NCI-H1417 (cell line): ENCODE measurements around the gene FMNL3.
"Not testable (repeated sequence)": the region's sequence is repeated elsewhere in the genome, so short reads cannot be mapped to it uniquely, and the experiment has no call there.

ENCODE experiments used
- DNase-seq, 3 experiments: peaks; one replicate each; lab custom pipeline; 2025; lab: John Stamatoyannopoulos, UW

FMNL3 gene

GRCh38 chr12:49632986-49633702 lies 74.1 kb downstream of the FMNL3 start:
- DNase-seq, result no peak

GRCh38 chr12:49632401-49632800 lies 74.8 kb downstream of the FMNL3 start:
- no peak for DNase-seq

GRCh38 chr12:49631336-49631907 lies 75.8 kb downstream of the FMNL3 start:
- no peak for DNase-seq

- DNase-seq, result no peak
Observed at GRCh38 chr12:49627752-49628360, 79.3 kb downstream of the FMNL3 start.

GRCh38 chr12:49626836-49627235 lies 80.4 kb downstream of the FMNL3 start:
- no peak for DNase-seq

GRCh38 chr12:49626169-49626835 lies 80.9 kb downstream of the FMNL3 start:
- DNase-seq, result no peak

GRCh38 chr12:49624921-49625577 lies 82.2 kb downstream of the FMNL3 start:
- DNase-seq, result no peak

GRCh38 chr12:49623142-49623904 lies 83.9 kb downstream of the FMNL3 start, which contains the start of gene PRPF40B:
Gene PRPF40B (plus strand): TSS chr12:49623561. CDS start chr12:49623591, 30 bp downstream.
- peak; percentile 93 to 98 (median 95) for DNase-seq

- DNase-seq, result peak; percentile 42 to 70 (median 65)
Observed at GRCh38 chr12:49622501-49623141, 84.6 kb downstream of the FMNL3 start.

- DNase-seq, result no peak
Observed at GRCh38 chr12:49621651-49622500, 85.3 kb downstream of the FMNL3 start.

- DNase-seq, result peak in 1 of 3 experiments; percentile 22
Observed at GRCh38 chr12:49619286-49619685, 87.9 kb downstream of the FMNL3 start.

- DNase-seq, result no peak
Observed at GRCh38 chr12:49618576-49618975, 88.6 kb downstream of the FMNL3 start.

GRCh38 chr12:49616533-49617219 lies 90.5 kb downstream of the FMNL3 start:
- DNase-seq, result no peak

GRCh38 chr12:49615725-49616124 lies 91.5 kb downstream of the FMNL3 start:
- no peak for DNase-seq

- no peak for DNase-seq
Observed at GRCh38 chr12:49612210-49612609, 95.0 kb downstream of the FMNL3 start.

- DNase-seq, result not testable (repeated sequence)
Observed at GRCh38 chr12:49610785-49611184, 96.4 kb downstream of the FMNL3 start.

GRCh38 chr12:49609875-49610154 lies 97.4 kb downstream of the FMNL3 start:
- DNase-seq, result no peak

- no peak for DNase-seq
Observed at GRCh38 chr12:49609059-49609874, 97.9 kb downstream of the FMNL3 start.

GRCh38 chr12:49605539-49605938 lies 101.7 kb downstream of the FMNL3 start, which contains the start of gene FAM186B:
Gene FAM186B (minus strand): TSS chr12:49605639. CDS start chr12:49605477, 162 bp downstream.
- not testable (repeated sequence) for DNase-seq
